Panc1 (cell line): ENCODE measurements around the gene NUTM2F.
"Not testable (repeated sequence)": the region's sequence is repeated elsewhere in the genome, so short reads cannot be mapped to it uniquely, and the experiment has no call there.

Source experiments
- CTCF ChIP-seq: fragments of 450-650 bp; IDR thresholded peaks from 2 replicates; pipeline ENCODE4 v1.5.1; 2017; ENCODE audit warnings: mild to moderate bottlenecking
- POLR2AphosphoS5 ChIP-seq: IDR thresholded peaks from 2 replicates; pipeline ENCODE4 v1.6.1; 2012; ENCODE audit warnings: mild to moderate bottlenecking, low read depth, low read length, moderate library complexity
- SIN3A ChIP-seq: IDR thresholded peaks from 2 replicates; pipeline ENCODE4 v1.6.1; 2012; ENCODE audit warnings: low read depth, mild to moderate bottlenecking, low read length, moderate library complexity, borderline replicate concordance; ENCODE audit not compliant: insufficient read depth
- TF ChIP-seq, protein P1 (sequence below), 2 experiments: IDR thresholded peaks; 2 replicates each; pipeline ENCODE4 v1.6.1; 2011 to 2012; ENCODE audit warnings: low read depth in 2 of 2, control low read depth in 1 of 2, low read length in 1 of 2, mild to moderate bottlenecking in 1 of 2, moderate library complexity in 1 of 2; ENCODE audit not compliant: insufficient read depth in 1 of 2

GRCh38 chr9:94364093-94364614 lies 35.7 kb upstream of the NUTM2F start:
- not testable (repeated sequence) for TF ChIP-seq CTCF, SIN3A, POLR2AphosphoS5
- TF ChIP-seq, protein P1, sequence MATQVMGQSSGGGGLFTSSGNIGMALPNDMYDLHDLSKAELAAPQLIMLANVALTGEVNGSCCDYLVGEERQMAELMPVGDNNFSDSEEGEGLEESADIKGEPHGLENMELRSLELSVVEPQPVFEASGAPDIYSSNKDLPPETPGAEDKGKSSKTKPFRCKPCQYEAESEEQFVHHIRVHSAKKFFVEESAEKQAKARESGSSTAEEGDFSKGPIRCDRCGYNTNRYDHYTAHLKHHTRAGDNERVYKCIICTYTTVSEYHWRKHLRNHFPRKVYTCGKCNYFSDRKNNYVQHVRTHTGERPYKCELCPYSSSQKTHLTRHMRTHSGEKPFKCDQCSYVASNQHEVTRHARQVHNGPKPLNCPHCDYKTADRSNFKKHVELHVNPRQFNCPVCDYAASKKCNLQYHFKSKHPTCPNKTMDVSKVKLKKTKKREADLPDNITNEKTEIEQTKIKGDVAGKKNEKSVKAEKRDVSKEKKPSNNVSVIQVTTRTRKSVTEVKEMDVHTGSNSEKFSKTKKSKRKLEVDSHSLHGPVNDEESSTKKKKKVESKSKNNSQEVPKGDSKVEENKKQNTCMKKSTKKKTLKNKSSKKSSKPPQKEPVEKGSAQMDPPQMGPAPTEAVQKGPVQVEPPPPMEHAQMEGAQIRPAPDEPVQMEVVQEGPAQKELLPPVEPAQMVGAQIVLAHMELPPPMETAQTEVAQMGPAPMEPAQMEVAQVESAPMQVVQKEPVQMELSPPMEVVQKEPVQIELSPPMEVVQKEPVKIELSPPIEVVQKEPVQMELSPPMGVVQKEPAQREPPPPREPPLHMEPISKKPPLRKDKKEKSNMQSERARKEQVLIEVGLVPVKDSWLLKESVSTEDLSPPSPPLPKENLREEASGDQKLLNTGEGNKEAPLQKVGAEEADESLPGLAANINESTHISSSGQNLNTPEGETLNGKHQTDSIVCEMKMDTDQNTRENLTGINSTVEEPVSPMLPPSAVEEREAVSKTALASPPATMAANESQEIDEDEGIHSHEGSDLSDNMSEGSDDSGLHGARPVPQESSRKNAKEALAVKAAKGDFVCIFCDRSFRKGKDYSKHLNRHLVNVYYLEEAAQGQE (IDR thresholded peaks at IDR 0.05; ENCODE audit: insufficient read depth in 1 of 2, low read depth in 2 of 2, low read length in 1 of 2) = not testable (repeated sequence)
